PC-3 (cell line): ENCODE measurements around the gene TCAP.

Source experiments
- EZH2 ChIP-seq: fragments of 300-600 bp; sonication (generic); IDR thresholded peaks from one replicate; pipeline ENCODE4 v1.6.1; 2017; ENCODE audit warnings: antibody characterized with exemption, mild to moderate bottlenecking, low read length; ENCODE audit not compliant: unreplicated experiment
- EZH2phosphoT487 ChIP-seq: fragments of 300-600 bp; sonication (generic); IDR thresholded peaks from 2 replicates; pipeline ENCODE4 v1.6.1; 2018; ENCODE audit warnings: mild to moderate bottlenecking, antibody characterized with exemption, low read length, borderline replicate concordance
- TF ChIP-seq, protein P1 (sequence below): fragments of 300-600 bp; sonication (generic); conservative IDR thresholded peaks from 2 replicates; pipeline ENCODE4 v1.5.1; 2017; ENCODE audit warnings: antibody characterized with exemption, low read depth, mild to moderate bottlenecking, low read length

DNA sequence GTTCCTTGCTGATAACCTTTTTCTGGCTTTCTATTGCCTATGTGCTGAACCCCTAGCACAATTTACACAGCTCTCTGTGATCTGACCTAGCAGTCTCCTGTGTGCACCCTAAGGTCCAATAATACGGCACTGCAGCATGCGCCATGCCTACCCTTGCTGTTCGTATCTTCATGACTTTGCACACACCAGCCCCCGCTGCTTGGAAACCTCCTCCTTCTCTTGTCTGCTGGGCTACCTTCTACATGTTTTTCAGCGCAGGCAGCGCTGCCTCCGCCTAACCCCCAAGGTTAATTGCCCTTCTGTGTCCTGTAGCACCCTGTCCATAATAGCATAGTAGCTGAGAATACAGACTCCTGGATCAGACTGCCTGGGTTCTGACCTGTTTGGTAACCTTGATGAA lies 26.8 kb upstream of the TCAP start:
- TF ChIP-seq, protein P1, sequence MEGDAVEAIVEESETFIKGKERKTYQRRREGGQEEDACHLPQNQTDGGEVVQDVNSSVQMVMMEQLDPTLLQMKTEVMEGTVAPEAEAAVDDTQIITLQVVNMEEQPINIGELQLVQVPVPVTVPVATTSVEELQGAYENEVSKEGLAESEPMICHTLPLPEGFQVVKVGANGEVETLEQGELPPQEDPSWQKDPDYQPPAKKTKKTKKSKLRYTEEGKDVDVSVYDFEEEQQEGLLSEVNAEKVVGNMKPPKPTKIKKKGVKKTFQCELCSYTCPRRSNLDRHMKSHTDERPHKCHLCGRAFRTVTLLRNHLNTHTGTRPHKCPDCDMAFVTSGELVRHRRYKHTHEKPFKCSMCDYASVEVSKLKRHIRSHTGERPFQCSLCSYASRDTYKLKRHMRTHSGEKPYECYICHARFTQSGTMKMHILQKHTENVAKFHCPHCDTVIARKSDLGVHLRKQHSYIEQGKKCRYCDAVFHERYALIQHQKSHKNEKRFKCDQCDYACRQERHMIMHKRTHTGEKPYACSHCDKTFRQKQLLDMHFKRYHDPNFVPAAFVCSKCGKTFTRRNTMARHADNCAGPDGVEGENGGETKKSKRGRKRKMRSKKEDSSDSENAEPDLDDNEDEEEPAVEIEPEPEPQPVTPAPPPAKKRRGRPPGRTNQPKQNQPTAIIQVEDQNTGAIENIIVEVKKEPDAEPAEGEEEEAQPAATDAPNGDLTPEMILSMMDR = no peak
- TF ChIP-seq EZH2 = no peak
- no peak for TF ChIP-seq EZH2phosphoT487
